WTC11 (cell line): Measurements from ENCODE around the gene KLHL14. TPM values are rescaled to one million over a fixed set of nuclear protein-coding genes. Genes with fewer than 3 reads are reported as not detected.

ENCODE experiments used
- ATAC-seq: fragments of 200-7000 bp; cut with Tn5 transposase; 2 replicates; pipeline ENCODE4 v1.10.0; 2021; ENCODE audit warnings: mild to moderate bottlenecking, moderate library complexity
- CTCF ChIA-PET: fragments of 300-600 bp; sonication (Branson Sonifier 250); formaldehyde crosslinking; loops from one replicate; lab custom pipeline; 2021; ENCODE audit warnings: antibody characterized with exemption; lab: Charles Lee
- POLR2A ChIA-PET: fragments of 350-600 bp; sonication (Branson Sonifier 250); formaldehyde crosslinking; loops from one replicate; lab custom pipeline; 2021; ENCODE audit warnings: antibody characterized with exemption; lab: Charles Lee
- DNase-seq: peaks from one replicate; pipeline ENCODE4 v3.0.0; 2021; ENCODE audit warnings: low spot score
- H3K27ac Mint-ChIP-seq: 2 replicates; pipeline ENCODE4 v1.8.0; 2021; ENCODE audit warnings: mixed read lengths
- H3K27me3 Mint-ChIP-seq: 2 replicates; pipeline ENCODE4 v1.8.0; 2021; ENCODE audit warnings: low read depth, mild to moderate bottlenecking, moderate library complexity, mixed read lengths
- H3K36me3 Mint-ChIP-seq: 2 replicates; pipeline ENCODE4 v1.8.0; 2021; ENCODE audit warnings: mixed read lengths
- H3K4me1 Mint-ChIP-seq: 2 replicates; pipeline ENCODE4 v1.8.0; 2022; ENCODE audit warnings: mixed read lengths
- H3K4me3 Mint-ChIP-seq: 2 replicates; pipeline ENCODE4 v1.8.0; 2021; ENCODE audit warnings: mild to moderate bottlenecking, moderate library complexity, mixed read lengths
- H3K9me3 Mint-ChIP-seq: 2 replicates; pipeline ENCODE4 v1.8.0; 2021; ENCODE audit warnings: mixed read lengths
- ETV6 ChIP-seq: sonication (generic); formaldehyde crosslinking; IDR thresholded peaks from 2 replicates; pipeline ENCODE4 v1.8.1; 2022; ENCODE audit warnings: mild to moderate bottlenecking, missing genetic modification reagents
- FOXK1 ChIP-seq: sonication (generic); formaldehyde crosslinking; IDR thresholded peaks from 2 replicates; pipeline ENCODE4 v1.8.0; 2022; ENCODE audit warnings: mild to moderate bottlenecking, moderate library complexity, missing genetic modification reagents
- GTF2I ChIP-seq: fragments of 250-450 bp; sonication (Bioruptor Pico); conservative IDR thresholded peaks from 2 replicates; pipeline ENCODE4 v1.4.0; 2021; ENCODE audit warnings: mild to moderate bottlenecking
- MXD4 ChIP-seq: fragments of 250-450 bp; sonication (Bioruptor Pico); IDR thresholded peaks from 2 replicates; pipeline ENCODE4 v1.8.0; 2021; ENCODE audit warnings: mild to moderate bottlenecking, moderate library complexity, borderline replicate concordance
- NR1H2 ChIP-seq: sonication (generic); formaldehyde crosslinking; IDR thresholded peaks from 2 replicates; pipeline ENCODE4 v1.9.0; 2021; ENCODE audit warnings: mild to moderate bottlenecking, moderate library complexity, missing genetic modification reagents
- RELA ChIP-seq: sonication (generic); formaldehyde crosslinking; IDR thresholded peaks from 2 replicates; pipeline ENCODE4 v1.8.1; 2022; ENCODE audit warnings: missing genetic modification reagents, mild to moderate bottlenecking, borderline replicate concordance
- TEAD1 ChIP-seq: sonication (generic); formaldehyde crosslinking; IDR thresholded peaks from 2 replicates; pipeline ENCODE4 v1.8.0; 2022; ENCODE audit warnings: mild to moderate bottlenecking, missing genetic modification reagents
- ZNF416 ChIP-seq: fragments of 250-450 bp; sonication (Bioruptor Pico); IDR thresholded peaks from 2 replicates; pipeline ENCODE4 v1.9.0; 2021; ENCODE audit warnings: mild to moderate bottlenecking, inconsistent platforms
- total RNA-seq: library from RNA; stranded (reverse); gene quantifications from 3 replicates; pipeline ENCODE4 v1.2.3, GENCODE V29; 2021
- TF ChIP-seq, protein P1 (sequence below): sonication (generic); formaldehyde crosslinking; IDR thresholded peaks from 2 replicates; pipeline ENCODE4 v1.8.1; 2023; ENCODE audit warnings: mild to moderate bottlenecking, missing genetic modification reagents, moderate library complexity
- TF ChIP-seq, protein P2 (sequence below): fragments of 250-450 bp; sonication (Bioruptor Pico); IDR thresholded peaks from 2 replicates; pipeline ENCODE4 v2.1.2; 2022; ENCODE audit warnings: mild to moderate bottlenecking, moderate library complexity
- TF ChIP-seq, protein P3 (sequence below): sonication (generic); formaldehyde crosslinking; IDR thresholded peaks from 2 replicates; pipeline ENCODE4 v1.8.1; 2023; ENCODE audit warnings: mild to moderate bottlenecking, moderate library complexity, missing genetic modification reagents
- TF ChIP-seq, protein P4 (sequence below): sonication (generic); formaldehyde crosslinking; IDR thresholded peaks from 2 replicates; pipeline ENCODE4 v1.8.0; 2022; ENCODE audit warnings: mild to moderate bottlenecking, missing genetic modification reagents
- TF ChIP-seq, protein P5 (sequence below): sonication (generic); formaldehyde crosslinking; IDR thresholded peaks from 2 replicates; pipeline ENCODE4 v1.8.0; 2022; ENCODE audit warnings: mild to moderate bottlenecking, missing genetic modification reagents
- TF ChIP-seq, protein P6 (sequence below): sonication (generic); formaldehyde crosslinking; conservative IDR thresholded peaks from 2 replicates; pipeline ENCODE4 v1.8.1; 2022; ENCODE audit warnings: mild to moderate bottlenecking, missing genetic modification reagents
- TF ChIP-seq, protein P7 (sequence below): sonication (generic); formaldehyde crosslinking; IDR thresholded peaks from 2 replicates; pipeline ENCODE4 v1.8.1; 2022; ENCODE audit warnings: low read depth, missing genetic modification reagents, borderline replicate concordance
- TF ChIP-seq, protein P8 (sequence below): fragments of 250-450 bp; sonication (Bioruptor Pico); conservative IDR thresholded peaks from 2 replicates; pipeline ENCODE4 v1.9.0; 2021; ENCODE audit warnings: mild to moderate bottlenecking
- TF ChIP-seq, protein P9 (sequence below): sonication (generic); formaldehyde crosslinking; IDR thresholded peaks from 2 replicates; pipeline ENCODE4 v1.8.1; 2022; ENCODE audit warnings: low read depth, mild to moderate bottlenecking, moderate library complexity, missing genetic modification reagents, borderline replicate concordance

Gene KLHL14
- total RNA-seq, 1 experiment from 2014 or later = 4.3 TPM

DNA sequence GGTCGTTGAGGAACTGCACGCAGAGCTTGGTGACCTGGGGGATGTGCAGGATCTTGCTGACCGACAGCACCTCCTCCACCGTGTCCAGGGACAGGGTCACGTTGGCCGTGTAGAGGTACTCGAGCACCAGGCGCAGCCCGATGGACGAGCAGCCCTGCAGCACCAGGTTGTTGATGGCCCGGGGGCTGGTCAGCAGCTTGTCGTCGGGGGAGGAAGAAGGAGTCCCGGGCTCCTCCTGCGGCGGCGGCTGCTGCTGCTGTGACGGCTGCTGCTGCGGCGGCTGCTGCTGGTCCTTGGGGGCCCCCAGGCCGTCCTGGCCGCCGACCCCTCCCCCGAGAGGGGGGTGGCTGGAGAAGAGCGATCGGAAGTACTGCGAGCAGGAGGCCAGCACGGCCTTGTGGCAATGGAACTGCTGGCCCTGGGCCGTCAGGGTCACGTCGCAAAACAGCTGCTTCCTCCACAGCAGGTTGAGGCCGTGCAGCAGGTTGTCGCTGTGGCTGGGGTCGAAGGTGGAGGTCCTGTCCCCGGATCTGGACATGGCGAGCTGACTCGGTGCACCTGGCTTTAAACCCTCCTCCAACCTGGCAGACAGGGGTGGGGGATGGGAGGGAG lies 2.7 kb downstream of the KLHL14 start:
- CTCF ChIA-PET = interaction anchor here (0.5 to 3.4 kb wide), 9 partner anchors 8 to 431 kb away, joined by 3 to 14 read pairs (median 4); partner anchors contain the start of gene GAREM1
- no peaks in the 10 kb centered on the region for H3K36me3 Mint-ChIP-seq
- peak; percentile 29 for DNase-seq

More for the DNA sequence above, 2.7 kb downstream of the KLHL14 start:
- H3K27me3 Mint-ChIP-seq = peaks cover 51% of the 10 kb centered on the region
- H3K4me3 Mint-ChIP-seq = peak overlapping the region; percentile 93
- peak; percentile 2 for ATAC-seq
- POLR2A ChIA-PET = interaction anchor here (1.1 to 2.0 kb wide), 2 partner anchors 9 to 141 kb away, joined by 3 to 11 read pairs; no protein-coding TSS in a partner anchor
- H3K9me3 Mint-ChIP-seq = no peaks in the 10 kb centered on the region
- no peak overlapping the region for H3K27ac Mint-ChIP-seq
- TF ChIP-seq ZNF416 (no peak), NR1H2 (CRISPR knock-in tag) (no peak), GTF2I (CRISPR knock-in tag) (no peak), TEAD1 (no peak), RELA (CRISPR knock-in tag) (no peak), MXD4 (no peak), ETV6 (CRISPR knock-in tag) (no peak), FOXK1 (CRISPR knock-in tag) (peak; percentile 50)
- TF ChIP-seq, protein P1, sequence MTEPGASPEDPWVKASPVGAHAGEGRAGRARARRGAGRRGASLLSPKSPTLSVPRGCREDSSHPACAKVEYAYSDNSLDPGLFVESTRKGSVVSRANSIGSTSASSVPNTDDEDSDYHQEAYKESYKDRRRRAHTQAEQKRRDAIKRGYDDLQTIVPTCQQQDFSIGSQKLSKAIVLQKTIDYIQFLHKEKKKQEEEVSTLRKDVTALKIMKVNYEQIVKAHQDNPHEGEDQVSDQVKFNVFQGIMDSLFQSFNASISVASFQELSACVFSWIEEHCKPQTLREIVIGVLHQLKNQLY (CRISPR knock-in tag) = no peak
- TF ChIP-seq, protein P2, sequence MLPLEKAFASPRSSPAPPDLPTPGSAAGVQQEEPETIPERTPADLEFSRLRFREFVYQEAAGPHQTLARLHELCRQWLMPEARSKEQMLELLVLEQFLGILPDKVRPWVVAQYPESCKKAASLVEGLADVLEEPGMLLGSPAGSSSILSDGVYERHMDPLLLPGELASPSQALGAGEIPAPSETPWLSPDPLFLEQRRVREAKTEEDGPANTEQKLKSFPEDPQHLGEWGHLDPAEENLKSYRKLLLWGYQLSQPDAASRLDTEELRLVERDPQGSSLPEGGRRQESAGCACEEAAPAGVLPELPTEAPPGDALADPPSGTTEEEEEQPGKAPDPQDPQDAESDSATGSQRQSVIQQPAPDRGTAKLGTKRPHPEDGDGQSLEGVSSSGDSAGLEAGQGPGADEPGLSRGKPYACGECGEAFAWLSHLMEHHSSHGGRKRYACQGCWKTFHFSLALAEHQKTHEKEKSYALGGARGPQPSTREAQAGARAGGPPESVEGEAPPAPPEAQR = no peak
- TF ChIP-seq, protein P3, sequence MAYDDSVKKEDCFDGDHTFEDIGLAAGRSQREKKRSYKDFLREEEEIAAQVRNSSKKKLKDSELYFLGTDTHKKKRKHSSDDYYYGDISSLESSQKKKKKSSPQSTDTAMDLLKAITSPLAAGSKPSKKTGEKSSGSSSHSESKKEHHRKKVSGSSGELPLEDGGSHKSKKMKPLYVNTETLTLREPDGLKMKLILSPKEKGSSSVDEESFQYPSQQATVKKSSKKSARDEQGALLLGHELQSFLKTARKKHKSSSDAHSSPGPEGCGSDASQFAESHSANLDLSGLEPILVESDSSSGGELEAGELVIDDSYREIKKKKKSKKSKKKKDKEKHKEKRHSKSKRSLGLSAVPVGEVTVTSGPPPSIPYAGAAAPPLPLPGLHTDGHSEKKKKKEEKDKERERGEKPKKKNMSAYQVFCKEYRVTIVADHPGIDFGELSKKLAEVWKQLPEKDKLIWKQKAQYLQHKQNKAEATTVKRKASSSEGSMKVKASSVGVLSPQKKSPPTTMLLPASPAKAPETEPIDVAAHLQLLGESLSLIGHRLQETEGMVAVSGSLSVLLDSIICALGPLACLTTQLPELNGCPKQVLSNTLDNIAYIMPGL (CRISPR knock-in tag) = peak; percentile 59; the same call in 1 of the 2 replicates
- TF ChIP-seq, protein P4, sequence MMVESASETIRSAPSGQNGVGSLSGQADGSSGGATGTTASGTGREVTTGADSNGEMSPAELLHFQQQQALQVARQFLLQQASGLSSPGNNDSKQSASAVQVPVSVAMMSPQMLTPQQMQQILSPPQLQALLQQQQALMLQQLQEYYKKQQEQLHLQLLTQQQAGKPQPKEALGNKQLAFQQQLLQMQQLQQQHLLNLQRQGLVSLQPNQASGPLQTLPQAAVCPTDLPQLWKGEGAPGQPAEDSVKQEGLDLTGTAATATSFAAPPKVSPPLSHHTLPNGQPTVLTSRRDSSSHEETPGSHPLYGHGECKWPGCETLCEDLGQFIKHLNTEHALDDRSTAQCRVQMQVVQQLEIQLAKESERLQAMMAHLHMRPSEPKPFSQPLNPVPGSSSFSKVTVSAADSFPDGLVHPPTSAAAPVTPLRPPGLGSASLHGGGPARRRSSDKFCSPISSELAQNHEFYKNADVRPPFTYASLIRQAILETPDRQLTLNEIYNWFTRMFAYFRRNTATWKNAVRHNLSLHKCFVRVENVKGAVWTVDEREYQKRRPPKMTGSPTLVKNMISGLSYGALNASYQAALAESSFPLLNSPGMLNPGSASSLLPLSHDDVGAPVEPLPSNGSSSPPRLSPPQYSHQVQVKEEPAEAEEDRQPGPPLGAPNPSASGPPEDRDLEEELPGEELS = 0 out of 2 replicates have a peak, but pooled peaks have one; percentile 64
- TF ChIP-seq, protein P5, sequence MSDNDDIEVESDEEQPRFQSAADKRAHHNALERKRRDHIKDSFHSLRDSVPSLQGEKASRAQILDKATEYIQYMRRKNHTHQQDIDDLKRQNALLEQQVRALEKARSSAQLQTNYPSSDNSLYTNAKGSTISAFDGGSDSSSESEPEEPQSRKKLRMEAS (CRISPR knock-in tag) = peak; percentile 15; the same call in 1 of the 2 replicates
- TF ChIP-seq, protein P6, sequence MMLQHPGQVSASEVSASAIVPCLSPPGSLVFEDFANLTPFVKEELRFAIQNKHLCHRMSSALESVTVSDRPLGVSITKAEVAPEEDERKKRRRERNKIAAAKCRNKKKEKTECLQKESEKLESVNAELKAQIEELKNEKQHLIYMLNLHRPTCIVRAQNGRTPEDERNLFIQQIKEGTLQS (CRISPR knock-in tag) = no peak
- TF ChIP-seq, protein P7, sequence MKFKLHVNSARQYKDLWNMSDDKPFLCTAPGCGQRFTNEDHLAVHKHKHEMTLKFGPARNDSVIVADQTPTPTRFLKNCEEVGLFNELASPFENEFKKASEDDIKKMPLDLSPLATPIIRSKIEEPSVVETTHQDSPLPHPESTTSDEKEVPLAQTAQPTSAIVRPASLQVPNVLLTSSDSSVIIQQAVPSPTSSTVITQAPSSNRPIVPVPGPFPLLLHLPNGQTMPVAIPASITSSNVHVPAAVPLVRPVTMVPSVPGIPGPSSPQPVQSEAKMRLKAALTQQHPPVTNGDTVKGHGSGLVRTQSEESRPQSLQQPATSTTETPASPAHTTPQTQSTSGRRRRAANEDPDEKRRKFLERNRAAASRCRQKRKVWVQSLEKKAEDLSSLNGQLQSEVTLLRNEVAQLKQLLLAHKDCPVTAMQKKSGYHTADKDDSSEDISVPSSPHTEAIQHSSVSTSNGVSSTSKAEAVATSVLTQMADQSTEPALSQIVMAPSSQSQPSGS = no peak
- TF ChIP-seq, protein P8, sequence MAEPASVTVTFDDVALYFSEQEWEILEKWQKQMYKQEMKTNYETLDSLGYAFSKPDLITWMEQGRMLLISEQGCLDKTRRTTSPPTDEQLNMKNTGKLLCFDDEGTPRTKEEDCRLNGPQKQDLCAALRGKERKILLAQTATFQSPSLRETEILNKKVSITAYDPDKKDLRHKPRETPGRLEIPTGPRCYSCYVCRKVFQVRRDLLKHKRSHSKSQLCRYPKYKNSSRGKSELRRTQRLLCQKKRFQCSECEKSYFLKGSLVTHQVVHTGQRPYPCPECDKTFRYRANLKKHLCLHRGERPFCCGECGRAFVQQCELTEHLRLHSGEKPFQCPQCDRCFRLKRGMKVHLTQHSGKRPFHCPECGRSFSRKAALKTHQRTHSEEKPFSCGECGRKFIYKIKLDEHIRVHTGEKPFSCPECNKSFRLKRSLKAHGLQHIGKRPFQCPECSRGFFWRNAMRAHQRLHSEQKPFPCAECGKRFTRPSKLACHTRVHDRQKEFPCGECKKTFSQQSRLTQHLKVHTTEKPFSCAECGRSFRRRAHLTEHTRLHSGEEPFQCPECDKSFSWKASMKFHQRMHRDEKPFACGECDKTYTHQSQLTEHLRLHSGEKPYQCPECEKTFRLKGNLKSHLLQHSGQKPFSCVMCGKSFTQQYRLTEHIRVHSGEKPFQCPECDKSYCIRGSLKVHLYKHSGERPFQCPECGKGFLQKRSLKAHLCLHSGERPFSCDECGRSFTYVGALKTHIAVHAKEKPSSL (CRISPR knock-in tag) = no peak
- TF ChIP-seq, protein P9, sequence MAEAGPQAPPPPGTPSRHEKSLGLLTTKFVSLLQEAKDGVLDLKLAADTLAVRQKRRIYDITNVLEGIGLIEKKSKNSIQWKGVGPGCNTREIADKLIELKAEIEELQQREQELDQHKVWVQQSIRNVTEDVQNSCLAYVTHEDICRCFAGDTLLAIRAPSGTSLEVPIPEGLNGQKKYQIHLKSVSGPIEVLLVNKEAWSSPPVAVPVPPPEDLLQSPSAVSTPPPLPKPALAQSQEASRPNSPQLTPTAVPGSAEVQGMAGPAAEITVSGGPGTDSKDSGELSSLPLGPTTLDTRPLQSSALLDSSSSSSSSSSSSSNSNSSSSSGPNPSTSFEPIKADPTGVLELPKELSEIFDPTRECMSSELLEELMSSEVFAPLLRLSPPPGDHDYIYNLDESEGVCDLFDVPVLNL (CRISPR knock-in tag) = no peak
- TF ChIP-seq, all 79 proteins: peak for 4
- peaks cover 44% of the 10 kb centered on the region for H3K4me1 Mint-ChIP-seq
